Glutamatergic neuron (in vitro differentiated cells): Measurements from ENCODE around the gene FRMD3. TPM values are rescaled to one million over a fixed set of nuclear protein-coding genes. Genes with fewer than 3 reads are reported as not detected.

Experiments used
- DNase-seq: peaks from one replicate; pipeline ENCODE4 v3.0.0; 2022
- H3K27ac Mint-ChIP-seq: one replicate; pipeline ENCODE4 v1.8.0; 2020; ENCODE audit warnings: mild to moderate bottlenecking, mixed read lengths, inconsistent platforms; ENCODE audit not compliant: unreplicated experiment
- H3K27me3 Mint-ChIP-seq: one replicate; pipeline ENCODE4 v1.8.0; 2020; ENCODE audit warnings: mild to moderate bottlenecking, moderate library complexity, mixed read lengths, inconsistent platforms; ENCODE audit not compliant: unreplicated experiment
- H3K36me3 Mint-ChIP-seq: one replicate; pipeline ENCODE4 v1.8.0; 2020; ENCODE audit warnings: mild to moderate bottlenecking, mixed read lengths, inconsistent platforms; ENCODE audit not compliant: unreplicated experiment
- H3K4me1 Mint-ChIP-seq: one replicate; pipeline ENCODE4 v1.8.0; 2020; ENCODE audit warnings: mild to moderate bottlenecking, low read depth, mixed read lengths, inconsistent platforms; ENCODE audit not compliant: unreplicated experiment
- H3K4me3 Mint-ChIP-seq: one replicate; pipeline ENCODE4 v1.8.0; 2020; ENCODE audit warnings: mild to moderate bottlenecking, mixed read lengths, inconsistent platforms; ENCODE audit not compliant: unreplicated experiment
- H3K9me3 Mint-ChIP-seq: one replicate; pipeline ENCODE4 v1.8.0; 2020; ENCODE audit warnings: mild to moderate bottlenecking, moderate library complexity, mixed read lengths, inconsistent platforms; ENCODE audit not compliant: unreplicated experiment
- total RNA-seq: library from RNA; stranded (reverse); fragmentation: NEBNext Ultra II Directional; extraction: Animal tissue kit (Norgen Biotek cat#: 25700); gene quantifications from one replicate; pipeline ENCODE4 v1.2.1, GENCODE V29; 2021; ENCODE audit not compliant: unreplicated experiment
- TF ChIP-seq, protein P1 (sequence below): fragments of 200-600 bp; sonication (generic); IDR thresholded peaks from one replicate; pipeline ENCODE4 v1.5.0; 2021; ENCODE audit not compliant: partially characterized antibody, unreplicated experiment

FRMD3 gene
- total RNA-seq, 1 donor from 2014 or later = 20.7 TPM

DNA sequence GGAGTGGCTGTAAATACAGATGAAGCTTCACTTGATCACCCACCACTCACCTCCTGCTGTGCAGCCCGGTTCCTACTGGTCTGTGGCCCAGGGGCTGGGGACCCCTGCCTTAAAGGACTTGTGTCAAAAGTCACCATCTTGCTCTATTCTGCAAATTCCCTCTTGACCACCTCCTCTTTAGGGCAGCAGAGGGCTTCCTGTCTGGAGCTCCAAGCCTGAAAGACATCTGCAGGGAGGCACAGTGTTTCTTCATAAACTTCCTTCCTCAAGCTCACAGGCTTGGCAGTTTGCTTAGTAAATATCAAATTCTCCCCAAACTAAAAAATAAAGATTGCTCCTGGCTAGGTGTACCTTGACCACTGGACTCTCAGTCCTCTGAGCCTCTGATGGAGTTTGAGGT lies 104.4 kb downstream of the FRMD3 start:
- Mint-ChIP-seq H3K9me3 (peaks cover 2% of the 10 kb centered on the region), H3K27me3 (peaks cover 7% of the 10 kb centered on the region), H3K27ac (no peak overlapping the region), H3K36me3 (no peaks in the 10 kb centered on the region), H3K4me3 (no peak overlapping the region), H3K4me1 (no peaks in the 10 kb centered on the region)
- TF ChIP-seq, protein P1, sequence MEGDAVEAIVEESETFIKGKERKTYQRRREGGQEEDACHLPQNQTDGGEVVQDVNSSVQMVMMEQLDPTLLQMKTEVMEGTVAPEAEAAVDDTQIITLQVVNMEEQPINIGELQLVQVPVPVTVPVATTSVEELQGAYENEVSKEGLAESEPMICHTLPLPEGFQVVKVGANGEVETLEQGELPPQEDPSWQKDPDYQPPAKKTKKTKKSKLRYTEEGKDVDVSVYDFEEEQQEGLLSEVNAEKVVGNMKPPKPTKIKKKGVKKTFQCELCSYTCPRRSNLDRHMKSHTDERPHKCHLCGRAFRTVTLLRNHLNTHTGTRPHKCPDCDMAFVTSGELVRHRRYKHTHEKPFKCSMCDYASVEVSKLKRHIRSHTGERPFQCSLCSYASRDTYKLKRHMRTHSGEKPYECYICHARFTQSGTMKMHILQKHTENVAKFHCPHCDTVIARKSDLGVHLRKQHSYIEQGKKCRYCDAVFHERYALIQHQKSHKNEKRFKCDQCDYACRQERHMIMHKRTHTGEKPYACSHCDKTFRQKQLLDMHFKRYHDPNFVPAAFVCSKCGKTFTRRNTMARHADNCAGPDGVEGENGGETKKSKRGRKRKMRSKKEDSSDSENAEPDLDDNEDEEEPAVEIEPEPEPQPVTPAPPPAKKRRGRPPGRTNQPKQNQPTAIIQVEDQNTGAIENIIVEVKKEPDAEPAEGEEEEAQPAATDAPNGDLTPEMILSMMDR = no peak
- DNase-seq = no peak

- Mint-ChIP-seq H3K27ac (no peak overlapping the region), H3K9me3 (peaks cover 4% of the 10 kb centered on the region), H3K27me3 (peaks cover 6% of the 10 kb centered on the region), H3K36me3 (no peaks in the 10 kb centered on the region), H3K4me1 (no peaks in the 10 kb centered on the region), H3K4me3 (no peak overlapping the region)
- no peak for DNase-seq
- TF ChIP-seq, protein P1 = no peak
Measured at GRCh38 chr9:83432877-83433550, 105.2 kb downstream of the FRMD3 start.

DNA sequence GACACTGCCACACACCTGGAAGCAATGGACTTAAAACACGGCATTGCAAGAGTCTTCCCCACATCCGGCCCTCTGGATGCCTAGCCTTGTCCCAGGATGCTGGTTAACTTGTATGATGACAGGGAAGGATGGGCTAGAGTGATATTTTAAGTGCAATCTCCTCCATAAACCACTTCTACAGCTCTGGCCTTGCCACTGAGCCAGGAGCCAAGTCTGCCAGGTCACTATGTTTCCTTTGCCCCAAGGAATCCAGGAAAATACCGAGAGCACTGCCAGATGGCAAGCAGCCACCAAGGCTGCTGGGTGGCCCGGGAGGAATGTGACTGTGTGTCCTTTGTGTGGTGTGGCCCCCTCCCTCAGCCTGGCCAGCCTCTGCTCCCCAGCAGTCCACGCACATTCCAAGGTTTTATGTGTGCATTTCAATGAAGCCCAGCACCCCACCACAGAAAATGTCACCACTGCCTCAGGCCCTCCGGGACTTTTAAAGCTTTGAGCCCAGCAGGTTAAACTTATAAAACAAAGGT lies 106.0 kb downstream of the FRMD3 start:
- Mint-ChIP-seq H3K36me3 (no peaks in the 10 kb centered on the region), H3K4me3 (no peak overlapping the region), H3K4me1 (no peaks in the 10 kb centered on the region), H3K9me3 (peaks cover 4% of the 10 kb centered on the region), H3K27ac (no peak overlapping the region), H3K27me3 (peaks cover 6% of the 10 kb centered on the region)
- TF ChIP-seq, protein P1 = no peak
- no peak for DNase-seq

DNA sequence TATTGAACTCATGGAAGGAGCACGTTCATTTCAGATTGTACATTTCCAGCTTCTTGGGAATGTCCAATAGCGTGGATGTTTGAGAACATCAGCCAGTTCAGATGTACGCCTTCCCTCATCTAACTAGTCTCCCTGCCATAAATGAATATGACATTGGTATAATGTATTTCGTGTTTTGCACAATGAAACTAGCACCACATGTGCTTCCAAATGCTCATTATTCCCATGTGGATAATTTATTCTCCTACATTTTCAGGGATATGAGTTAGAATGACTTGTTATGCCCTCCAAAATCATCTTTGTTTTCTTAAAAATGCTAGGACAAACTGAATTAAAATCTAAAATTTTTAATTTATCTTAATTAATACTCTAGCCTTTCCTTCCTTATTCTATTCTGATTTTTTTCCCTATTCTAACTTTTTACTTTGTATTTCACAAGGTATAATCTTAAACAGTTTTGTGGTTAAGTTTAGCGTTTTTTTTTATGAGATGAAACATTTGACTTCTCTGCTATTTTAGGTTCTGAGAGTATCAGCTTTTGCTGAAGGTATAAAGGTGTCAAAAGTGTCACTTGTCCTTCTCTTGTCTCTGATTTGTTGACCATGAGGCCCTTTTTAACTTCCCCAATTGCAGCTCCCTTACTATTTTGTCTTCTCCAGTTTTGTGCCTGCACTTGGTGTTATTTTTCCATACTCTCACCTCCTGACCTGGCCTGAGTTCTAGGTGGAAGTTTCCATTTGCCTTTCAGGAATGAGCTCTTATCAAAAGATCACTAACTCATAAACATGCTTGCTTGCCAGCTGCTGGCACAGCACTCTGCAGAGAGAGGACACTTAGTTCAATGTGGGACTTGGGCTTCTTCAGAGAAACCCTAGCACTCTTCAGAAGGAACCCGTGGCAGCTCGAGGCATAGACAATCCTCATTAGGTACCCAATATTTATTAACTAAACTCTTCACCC lies 106.8 kb downstream of the FRMD3 start:
- H3K9me3 Mint-ChIP-seq = peaks cover 4% of the 10 kb centered on the region
- H3K36me3 Mint-ChIP-seq = no peaks in the 10 kb centered on the region
- no peak for DNase-seq
- TF ChIP-seq, protein P1 = no peak
- H3K4me3 Mint-ChIP-seq = no peak overlapping the region
- no peaks in the 10 kb centered on the region for H3K4me1 Mint-ChIP-seq
- H3K27ac Mint-ChIP-seq = no peak overlapping the region
- H3K27me3 Mint-ChIP-seq = peaks cover 5% of the 10 kb centered on the region
